Panc1 (cell line): ENCODE results near the gene CBX8.

Experiments
- POLR2AphosphoS5 ChIP-seq: IDR thresholded peaks from 2 replicates; pipeline ENCODE4 v1.6.1; 2012; ENCODE audit warnings: mild to moderate bottlenecking, low read depth, low read length, moderate library complexity
- SIN3A ChIP-seq: IDR thresholded peaks from 2 replicates; pipeline ENCODE4 v1.6.1; 2012; ENCODE audit warnings: low read depth, mild to moderate bottlenecking, low read length, moderate library complexity, borderline replicate concordance; ENCODE audit not compliant: insufficient read depth
- TCF7L2 ChIP-seq: IDR thresholded peaks from 2 replicates; pipeline ENCODE4 v1.6.1; 2011; ENCODE audit warnings: mild to moderate bottlenecking, low read depth, low read length, inconsistent platforms
- TF ChIP-seq, protein P1 (sequence below), 2 experiments: IDR thresholded peaks; 2 replicates each; pipeline ENCODE4 v1.6.1; 2011 to 2012; ENCODE audit warnings: low read depth in 2 of 2, control low read depth in 1 of 2, low read length in 1 of 2, mild to moderate bottlenecking in 1 of 2, moderate library complexity in 1 of 2; ENCODE audit not compliant: insufficient read depth in 1 of 2
- TF ChIP-seq, protein P2 (sequence below): fragments of 450-650 bp; IDR thresholded peaks from 2 replicates; pipeline ENCODE4 v1.5.1; 2017; ENCODE audit warnings: mild to moderate bottlenecking

GRCh38 chr17:79765708-79766107 is 31.2 kb downstream of the CBX8 start:
- TF ChIP-seq, protein P1, sequence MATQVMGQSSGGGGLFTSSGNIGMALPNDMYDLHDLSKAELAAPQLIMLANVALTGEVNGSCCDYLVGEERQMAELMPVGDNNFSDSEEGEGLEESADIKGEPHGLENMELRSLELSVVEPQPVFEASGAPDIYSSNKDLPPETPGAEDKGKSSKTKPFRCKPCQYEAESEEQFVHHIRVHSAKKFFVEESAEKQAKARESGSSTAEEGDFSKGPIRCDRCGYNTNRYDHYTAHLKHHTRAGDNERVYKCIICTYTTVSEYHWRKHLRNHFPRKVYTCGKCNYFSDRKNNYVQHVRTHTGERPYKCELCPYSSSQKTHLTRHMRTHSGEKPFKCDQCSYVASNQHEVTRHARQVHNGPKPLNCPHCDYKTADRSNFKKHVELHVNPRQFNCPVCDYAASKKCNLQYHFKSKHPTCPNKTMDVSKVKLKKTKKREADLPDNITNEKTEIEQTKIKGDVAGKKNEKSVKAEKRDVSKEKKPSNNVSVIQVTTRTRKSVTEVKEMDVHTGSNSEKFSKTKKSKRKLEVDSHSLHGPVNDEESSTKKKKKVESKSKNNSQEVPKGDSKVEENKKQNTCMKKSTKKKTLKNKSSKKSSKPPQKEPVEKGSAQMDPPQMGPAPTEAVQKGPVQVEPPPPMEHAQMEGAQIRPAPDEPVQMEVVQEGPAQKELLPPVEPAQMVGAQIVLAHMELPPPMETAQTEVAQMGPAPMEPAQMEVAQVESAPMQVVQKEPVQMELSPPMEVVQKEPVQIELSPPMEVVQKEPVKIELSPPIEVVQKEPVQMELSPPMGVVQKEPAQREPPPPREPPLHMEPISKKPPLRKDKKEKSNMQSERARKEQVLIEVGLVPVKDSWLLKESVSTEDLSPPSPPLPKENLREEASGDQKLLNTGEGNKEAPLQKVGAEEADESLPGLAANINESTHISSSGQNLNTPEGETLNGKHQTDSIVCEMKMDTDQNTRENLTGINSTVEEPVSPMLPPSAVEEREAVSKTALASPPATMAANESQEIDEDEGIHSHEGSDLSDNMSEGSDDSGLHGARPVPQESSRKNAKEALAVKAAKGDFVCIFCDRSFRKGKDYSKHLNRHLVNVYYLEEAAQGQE (IDR thresholded peaks at IDR 0.05; ENCODE audit: insufficient read depth in 1 of 2, low read depth in 2 of 2, low read length in 1 of 2), result no peak
- TF ChIP-seq, protein P2, sequence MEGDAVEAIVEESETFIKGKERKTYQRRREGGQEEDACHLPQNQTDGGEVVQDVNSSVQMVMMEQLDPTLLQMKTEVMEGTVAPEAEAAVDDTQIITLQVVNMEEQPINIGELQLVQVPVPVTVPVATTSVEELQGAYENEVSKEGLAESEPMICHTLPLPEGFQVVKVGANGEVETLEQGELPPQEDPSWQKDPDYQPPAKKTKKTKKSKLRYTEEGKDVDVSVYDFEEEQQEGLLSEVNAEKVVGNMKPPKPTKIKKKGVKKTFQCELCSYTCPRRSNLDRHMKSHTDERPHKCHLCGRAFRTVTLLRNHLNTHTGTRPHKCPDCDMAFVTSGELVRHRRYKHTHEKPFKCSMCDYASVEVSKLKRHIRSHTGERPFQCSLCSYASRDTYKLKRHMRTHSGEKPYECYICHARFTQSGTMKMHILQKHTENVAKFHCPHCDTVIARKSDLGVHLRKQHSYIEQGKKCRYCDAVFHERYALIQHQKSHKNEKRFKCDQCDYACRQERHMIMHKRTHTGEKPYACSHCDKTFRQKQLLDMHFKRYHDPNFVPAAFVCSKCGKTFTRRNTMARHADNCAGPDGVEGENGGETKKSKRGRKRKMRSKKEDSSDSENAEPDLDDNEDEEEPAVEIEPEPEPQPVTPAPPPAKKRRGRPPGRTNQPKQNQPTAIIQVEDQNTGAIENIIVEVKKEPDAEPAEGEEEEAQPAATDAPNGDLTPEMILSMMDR, result no peak
- TF ChIP-seq TCF7L2 (no peak), POLR2AphosphoS5 (no peak), SIN3A (no peak)
